Memory B cell (primary cell): ENCODE measurements around the gene PTPRS.
A peak's percentile ranks its signal among the peaks of the same experiment; 100 is the strongest.
"Not testable (repeated sequence)": the region's sequence is repeated elsewhere in the genome, so short reads cannot be mapped to it uniquely, and the experiment has no call there.

Experiments used
- ATAC-seq: fragments of 150-1000 bp; cut with Tn5 transposase; 2 replicates; pipeline ENCODE4 v1.10.0; 2021; ENCODE audit warnings: low read depth, mild to moderate bottlenecking, moderate library complexity
- DNase-seq, 2 donors: peaks; one replicate each; pipeline ENCODE4 v3.0.0; 2022; ENCODE audit warnings: low spot score in 2 of 2
- H3K27ac Mint-ChIP-seq: one replicate; pipeline ENCODE4 v1.8.0; 2022; ENCODE audit warnings: mild to moderate bottlenecking, moderate library complexity, mixed read lengths
- H3K27me3 Mint-ChIP-seq: one replicate; pipeline ENCODE4 v1.8.0; 2022; ENCODE audit warnings: mixed read lengths
- H3K36me3 Mint-ChIP-seq: one replicate; pipeline ENCODE4 v1.8.0; 2022; ENCODE audit warnings: mild to moderate bottlenecking, mixed read lengths
- H3K4me1 Mint-ChIP-seq: one replicate; pipeline ENCODE4 v1.8.0; 2022; ENCODE audit warnings: mixed read lengths
- H3K4me3 Mint-ChIP-seq: one replicate; pipeline ENCODE4 v1.8.0; 2022; ENCODE audit warnings: mild to moderate bottlenecking, moderate library complexity, mixed read lengths
- H3K9me3 Mint-ChIP-seq: one replicate; pipeline ENCODE4 v1.8.0; 2022; ENCODE audit warnings: mixed read lengths

Gene PTPRS

DNA sequence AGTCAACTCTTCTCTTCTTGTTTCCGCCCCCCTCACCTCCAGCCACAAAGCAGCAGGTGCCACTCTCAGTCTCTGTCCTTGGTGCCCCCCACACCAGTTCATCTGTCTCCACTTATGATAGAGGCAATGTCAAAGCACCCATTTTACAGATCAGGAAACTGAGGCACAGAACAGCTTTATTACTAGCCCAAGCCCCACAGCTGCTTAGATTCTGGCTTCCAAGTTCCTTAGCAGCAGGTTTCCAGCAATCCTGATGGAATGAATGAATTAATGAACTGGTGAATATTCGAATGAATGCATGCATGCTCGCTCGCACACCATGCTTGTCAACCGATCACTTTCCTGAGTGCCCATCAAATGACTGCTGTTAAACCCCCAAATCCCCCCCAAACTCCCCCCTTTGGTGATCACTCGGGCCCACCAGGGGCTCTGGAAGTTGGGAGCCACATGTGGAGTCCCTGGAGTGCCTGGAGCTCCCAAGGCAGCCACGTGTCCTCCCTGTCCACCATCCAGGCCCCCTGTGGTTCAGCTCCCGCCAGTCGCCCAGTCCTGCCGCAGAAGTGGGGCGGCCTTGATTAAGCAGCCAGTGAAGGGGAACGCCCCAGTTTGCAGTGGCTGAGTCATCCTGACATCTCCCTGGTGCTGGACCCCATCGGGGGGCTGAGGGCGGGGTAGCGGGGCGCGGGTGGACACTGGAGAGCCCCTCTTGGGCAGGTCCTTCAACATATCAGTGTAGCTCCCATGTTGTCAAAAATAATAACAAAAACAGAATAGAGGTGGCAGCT, 6.8 kb downstream of the PTPRS start:
- Mint-ChIP-seq H3K4me3 (no peak overlapping the region), H3K27ac (no peak overlapping the region)
- no peak for ATAC-seq

GRCh38 chr19:5332501-5332900, 8.1 kb downstream of the PTPRS start:
- peaks cover 11% of the 10 kb centered on the region for H3K4me1 Mint-ChIP-seq
- H3K27ac Mint-ChIP-seq: no peak overlapping the region
- no peaks in the 10 kb centered on the region for H3K9me3 Mint-ChIP-seq
- no peak overlapping the region for H3K4me3 Mint-ChIP-seq
- H3K36me3 Mint-ChIP-seq: peaks cover 1% of the 10 kb centered on the region
- H3K27me3 Mint-ChIP-seq: peaks cover 24% of the 10 kb centered on the region
- no peak for ATAC-seq
- DNase-seq: no peak

More for the DNA sequence above, 6.8 kb downstream of the PTPRS start:
- Mint-ChIP-seq H3K36me3 (peaks cover 1% of the 10 kb centered on the region), H3K4me1 (peaks cover 11% of the 10 kb centered on the region), H3K9me3 (no peaks in the 10 kb centered on the region), H3K27me3 (peaks cover 23% of the 10 kb centered on the region)
- DNase-seq: no peak

GRCh38 chr19:5331790-5332189, 8.8 kb downstream of the PTPRS start:
- H3K27ac Mint-ChIP-seq: no peak overlapping the region
- H3K36me3 Mint-ChIP-seq: peaks cover 1% of the 10 kb centered on the region
- DNase-seq (no peak), ATAC-seq (no peak)
- peaks cover 21% of the 10 kb centered on the region for H3K27me3 Mint-ChIP-seq
- H3K4me1 Mint-ChIP-seq: peaks cover 11% of the 10 kb centered on the region
- H3K4me3 Mint-ChIP-seq: no peak overlapping the region
- no peaks in the 10 kb centered on the region for H3K9me3 Mint-ChIP-seq

- DNase-seq (no peak), ATAC-seq (peak; percentile 86)
- Mint-ChIP-seq H3K36me3 (peaks cover 1% of the 10 kb centered on the region), H3K27ac (no peak overlapping the region), H3K27me3 (peaks cover 17% of the 10 kb centered on the region), H3K4me3 (no peak overlapping the region), H3K4me1 (peaks cover 2% of the 10 kb centered on the region), H3K9me3 (no peaks in the 10 kb centered on the region)
Measured at GRCh38 chr19:5330307-5330720, 10.3 kb downstream of the PTPRS start.

DNA sequence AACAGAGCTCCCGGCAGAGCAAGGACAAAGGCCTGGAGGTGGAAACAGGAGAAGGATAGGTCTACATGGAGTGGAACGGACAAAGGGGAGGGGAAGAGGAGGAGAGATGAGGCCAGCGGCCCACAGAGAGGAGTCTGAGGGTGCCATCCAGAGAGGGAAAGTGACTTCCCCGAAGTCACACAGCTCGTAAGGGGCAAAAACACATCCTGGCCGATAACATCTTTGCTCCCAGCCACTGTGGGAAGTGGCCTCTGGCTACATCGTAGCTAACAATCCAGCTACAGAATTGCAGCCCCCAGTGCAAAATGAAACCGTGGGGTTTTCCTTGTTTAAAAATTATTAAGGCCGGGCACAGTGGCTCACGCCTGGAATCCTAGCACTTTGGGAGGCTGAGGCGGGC, 11.5 kb downstream of the PTPRS start:
- peaks cover 10% of the 10 kb centered on the region for H3K27me3 Mint-ChIP-seq

DNA sequence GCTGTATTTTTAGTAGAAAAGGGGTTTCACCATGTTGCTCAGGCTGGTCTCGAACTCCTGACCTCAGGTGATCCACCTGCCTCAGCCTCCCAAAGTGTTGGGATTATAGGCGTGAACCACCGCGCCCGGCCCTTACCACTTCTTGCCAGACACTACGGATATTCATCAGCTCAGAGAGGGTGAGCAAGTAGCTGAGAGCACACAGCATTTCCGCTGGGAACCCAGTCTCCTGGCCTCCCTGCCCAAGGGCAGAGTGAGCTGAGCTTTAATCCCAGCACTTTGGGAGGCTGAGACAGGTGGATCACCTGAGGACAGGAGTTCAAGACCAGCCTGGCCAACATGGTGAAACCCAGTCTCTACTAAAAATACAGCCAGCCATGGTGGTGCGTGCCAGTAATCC, 12.2 kb downstream of the PTPRS start:
- H3K27me3 Mint-ChIP-seq, DNase-seq, ATAC-seq, H3K4me1 Mint-ChIP-seq, H3K27ac Mint-ChIP-seq, H3K4me3 Mint-ChIP-seq, H3K9me3 Mint-ChIP-seq, H3K36me3 Mint-ChIP-seq: not testable (repeated sequence)

More for the DNA sequence above, 11.5 kb downstream of the PTPRS start:
- no peaks in the 10 kb centered on the region for H3K9me3 Mint-ChIP-seq
- ATAC-seq (no peak), DNase-seq (no peak)
- H3K27ac Mint-ChIP-seq: no peak overlapping the region
- H3K36me3 Mint-ChIP-seq: peaks cover 1% of the 10 kb centered on the region
- no peak overlapping the region for H3K4me3 Mint-ChIP-seq
- no peaks in the 10 kb centered on the region for H3K4me1 Mint-ChIP-seq

- H3K4me1 Mint-ChIP-seq: no peaks in the 10 kb centered on the region
- no peak overlapping the region for H3K27ac Mint-ChIP-seq
- ATAC-seq: no peak
- DNase-seq: no peak
- no peaks in the 10 kb centered on the region for H3K9me3 Mint-ChIP-seq
- peaks cover 10% of the 10 kb centered on the region for H3K27me3 Mint-ChIP-seq
- H3K36me3 Mint-ChIP-seq: peaks cover 3% of the 10 kb centered on the region
- no peak overlapping the region for H3K4me3 Mint-ChIP-seq
Measured at GRCh38 chr19:5326986-5327623, 13.5 kb downstream of the PTPRS start.

DNA sequence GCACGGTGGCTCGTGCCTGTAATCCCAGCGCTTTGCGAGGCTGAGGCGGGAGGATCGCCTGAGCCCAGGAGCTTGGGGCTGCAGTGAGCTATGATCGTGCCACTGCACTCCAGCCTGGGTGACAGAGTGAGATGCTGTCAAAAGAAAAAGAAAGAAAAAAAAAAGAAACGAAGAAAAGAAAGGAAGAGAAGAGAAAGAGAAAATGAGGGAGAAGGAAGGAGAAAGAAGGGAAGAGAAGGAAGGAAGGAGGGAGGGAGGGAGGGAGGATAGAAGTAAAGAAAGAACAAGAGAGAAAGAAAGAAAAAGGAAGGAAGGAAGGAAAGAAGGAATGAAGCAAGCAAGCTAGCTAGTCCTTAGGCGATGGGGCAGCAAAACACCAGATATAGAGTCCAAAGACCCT, 14.1 kb downstream of the PTPRS start:
- H3K4me1 Mint-ChIP-seq: no peaks in the 10 kb centered on the region
- no peak for ATAC-seq
- H3K27ac Mint-ChIP-seq: no peak overlapping the region
- H3K27me3 Mint-ChIP-seq: peaks cover 10% of the 10 kb centered on the region
- no peaks in the 10 kb centered on the region for H3K9me3 Mint-ChIP-seq
- no peak overlapping the region for H3K4me3 Mint-ChIP-seq
- no peak for DNase-seq
- H3K36me3 Mint-ChIP-seq: peaks cover 3% of the 10 kb centered on the region

GRCh38 chr19:5324947-5325346, 15.7 kb downstream of the PTPRS start:
- Mint-ChIP-seq H3K4me1 (no peaks in the 10 kb centered on the region), H3K27me3 (peaks cover 10% of the 10 kb centered on the region), H3K36me3 (peaks cover 3% of the 10 kb centered on the region), H3K9me3 (no peaks in the 10 kb centered on the region), H3K27ac (no peak overlapping the region), H3K4me3 (no peak overlapping the region)
- DNase-seq (no peak), ATAC-seq (no peak)

DNA sequence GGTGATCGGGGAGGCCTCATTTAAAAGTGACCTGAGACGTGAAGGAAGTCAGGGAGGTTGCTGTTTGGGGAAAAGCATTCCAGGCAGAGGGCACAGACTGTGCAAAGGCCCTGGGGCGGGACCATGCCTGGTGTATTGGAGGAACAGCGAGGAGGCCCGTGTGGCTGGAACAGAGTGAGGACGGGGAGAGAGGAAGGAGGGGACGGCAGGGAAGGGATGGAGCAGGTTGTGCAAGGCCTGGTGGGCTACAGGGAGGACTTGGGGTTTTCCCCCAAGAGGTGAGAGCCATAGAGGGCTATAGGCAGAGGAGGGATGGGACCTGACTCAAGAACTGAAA, 17.2 kb downstream of the PTPRS start:
- Mint-ChIP-seq H3K27ac (no peak overlapping the region), H3K4me3 (no peak overlapping the region), H3K4me1 (no peaks in the 10 kb centered on the region), H3K36me3 (peaks cover 3% of the 10 kb centered on the region), H3K27me3 (peaks cover 12% of the 10 kb centered on the region), H3K9me3 (peaks cover 2% of the 10 kb centered on the region)
- ATAC-seq (no peak), DNase-seq (no peak)

DNA sequence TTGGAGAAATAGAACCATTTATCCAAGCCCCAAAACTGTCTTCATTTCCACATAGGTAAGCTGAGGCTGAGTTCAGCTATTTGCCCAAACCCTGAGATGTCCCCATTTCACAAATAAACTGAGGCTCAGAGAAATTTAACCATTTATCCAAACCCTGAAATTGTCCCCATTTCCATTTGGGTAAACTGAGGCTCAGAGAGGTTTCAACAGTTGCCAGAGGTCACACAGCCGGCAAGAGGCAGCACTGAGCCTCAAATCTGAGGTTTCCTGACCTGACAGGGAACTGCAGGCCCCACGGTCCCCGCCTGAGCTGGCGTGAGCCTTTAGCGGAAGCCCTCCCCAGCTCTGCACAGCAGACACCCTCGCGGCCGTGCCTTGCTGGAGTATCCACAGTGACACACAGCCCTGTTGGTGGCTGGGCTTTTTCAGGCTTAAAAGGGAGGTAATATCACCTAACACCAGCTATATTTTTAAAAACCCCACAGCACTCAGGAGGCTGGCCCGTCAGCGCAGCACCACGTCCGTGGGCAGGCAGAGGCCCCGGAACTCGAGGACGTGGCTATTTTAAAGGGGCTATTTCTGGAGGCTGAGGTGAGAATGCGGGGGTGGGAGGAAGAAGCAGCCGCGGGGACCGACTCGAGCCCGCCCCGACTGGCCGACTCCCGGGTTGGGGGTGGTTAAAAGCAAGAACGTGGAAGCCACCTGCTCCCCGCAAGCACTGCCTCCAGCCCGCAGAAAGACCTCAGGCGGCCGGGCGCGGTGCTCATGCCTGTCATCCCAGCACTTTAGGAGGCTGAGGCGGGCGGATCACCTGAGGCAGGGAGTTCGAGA, 18.5 kb downstream of the PTPRS start:
- H3K4me3 Mint-ChIP-seq: peak overlapping the region; percentile 68
- peaks cover 3% of the 10 kb centered on the region for H3K36me3 Mint-ChIP-seq
- ATAC-seq (peak; percentile 89), DNase-seq (no peak)
- no peaks in the 10 kb centered on the region for H3K4me1 Mint-ChIP-seq
- H3K9me3 Mint-ChIP-seq: peaks cover 2% of the 10 kb centered on the region
- H3K27me3 Mint-ChIP-seq: peaks cover 12% of the 10 kb centered on the region
- no peak overlapping the region for H3K27ac Mint-ChIP-seq

DNA sequence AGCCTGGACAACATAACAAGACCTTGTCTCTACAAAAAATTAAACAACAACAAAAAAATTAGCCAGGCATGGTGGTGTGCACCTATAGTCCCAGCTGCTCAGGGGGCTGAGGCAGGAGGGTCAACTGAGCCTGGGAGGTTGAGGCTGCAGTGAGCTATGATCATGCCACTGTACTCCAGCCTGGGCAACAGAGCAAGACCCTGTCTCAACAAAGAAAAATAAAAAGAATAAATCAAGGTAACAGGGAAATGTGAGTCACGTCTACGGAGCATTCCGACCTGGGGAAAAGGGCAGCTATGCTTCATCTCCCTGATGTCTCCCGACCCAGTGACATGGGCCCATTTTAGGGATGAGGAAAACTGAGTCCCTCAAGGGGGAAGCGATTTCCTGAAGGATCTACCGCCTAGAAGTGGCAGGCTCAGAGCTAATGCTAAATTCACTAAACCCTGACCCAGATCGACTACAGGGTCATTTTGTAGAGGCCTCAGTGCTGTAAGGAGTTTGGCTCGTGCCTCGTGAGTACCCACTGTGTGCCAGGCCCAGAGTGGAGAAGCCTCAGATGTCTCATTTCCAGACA, 19.5 kb downstream of the PTPRS start:
- no peak for DNase-seq

DNA sequence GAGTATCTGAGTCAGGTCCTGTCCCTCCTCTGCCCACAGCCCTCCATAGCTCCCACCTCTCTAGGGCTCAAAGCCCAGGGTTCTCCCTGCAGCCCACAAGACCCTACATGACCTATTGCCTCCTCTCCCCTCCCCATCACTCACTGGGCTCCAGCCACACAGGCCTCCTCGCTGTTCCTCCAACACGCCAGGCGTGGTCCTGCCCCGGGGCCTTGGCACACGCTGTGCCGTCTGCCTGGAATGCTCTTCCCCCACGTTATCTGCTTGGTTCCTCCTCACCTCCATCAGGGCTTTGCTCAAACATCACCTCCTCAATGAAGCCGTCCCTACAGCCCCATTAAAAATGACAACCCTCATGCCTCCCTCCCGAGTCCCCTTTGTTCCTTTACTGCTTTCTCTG, 21.1 kb downstream of the PTPRS start:
- Mint-ChIP-seq H3K4me3 (no peak overlapping the region), H3K4me1 (no peaks in the 10 kb centered on the region), H3K27me3 (peaks cover 16% of the 10 kb centered on the region), H3K9me3 (peaks cover 2% of the 10 kb centered on the region), H3K27ac (no peak overlapping the region), H3K36me3 (peaks cover 6% of the 10 kb centered on the region)
- DNase-seq (no peak), ATAC-seq (no peak)

More for the DNA sequence above, 19.5 kb downstream of the PTPRS start:
- H3K27me3 Mint-ChIP-seq: peaks cover 14% of the 10 kb centered on the region
- no peak for ATAC-seq
- peaks cover 3% of the 10 kb centered on the region for H3K36me3 Mint-ChIP-seq
- peaks cover 2% of the 10 kb centered on the region for H3K9me3 Mint-ChIP-seq
- no peak overlapping the region for H3K4me3 Mint-ChIP-seq
- H3K27ac Mint-ChIP-seq: no peak overlapping the region
- H3K4me1 Mint-ChIP-seq: no peaks in the 10 kb centered on the region

GRCh38 chr19:5318306-5318705, 22.3 kb downstream of the PTPRS start:
- ATAC-seq: no peak
- peaks cover 2% of the 10 kb centered on the region for H3K9me3 Mint-ChIP-seq
- H3K27me3 Mint-ChIP-seq: peaks cover 15% of the 10 kb centered on the region
- H3K4me1 Mint-ChIP-seq: no peaks in the 10 kb centered on the region
- H3K4me3 Mint-ChIP-seq: no peak overlapping the region
- peaks cover 4% of the 10 kb centered on the region for H3K36me3 Mint-ChIP-seq
- H3K27ac Mint-ChIP-seq: no peak overlapping the region
- DNase-seq: no peak
